ENCODE measurements around the gene PRKG1. TPM values are rescaled to one million over a fixed set of nuclear protein-coding genes. Genes with fewer than 3 reads are reported as not detected.

PRKG1 gene
- total RNA-seq, 1 experiment from 2014 or later: 16.5 TPM

DNA sequence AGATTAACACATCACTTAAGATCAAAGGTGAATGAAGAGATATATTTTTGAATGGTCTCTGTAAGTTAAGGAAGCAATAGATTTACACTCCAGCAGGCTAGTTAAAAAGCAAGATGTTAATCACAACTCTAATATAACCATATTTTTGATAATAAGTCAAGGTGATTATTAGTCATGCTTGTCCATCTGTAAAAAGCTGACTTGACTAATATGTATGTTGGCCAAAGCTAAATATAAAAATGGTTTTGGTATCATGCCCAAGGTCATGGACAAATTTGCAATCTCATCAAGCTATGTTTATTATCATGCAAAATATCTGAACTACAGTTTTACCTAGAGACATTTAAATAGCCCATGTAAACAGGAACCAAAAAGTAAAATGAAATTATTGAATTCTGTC is 727.7 kb downstream of the PRKG1 start (continued):
- TF ChIP-seq, protein P1, sequence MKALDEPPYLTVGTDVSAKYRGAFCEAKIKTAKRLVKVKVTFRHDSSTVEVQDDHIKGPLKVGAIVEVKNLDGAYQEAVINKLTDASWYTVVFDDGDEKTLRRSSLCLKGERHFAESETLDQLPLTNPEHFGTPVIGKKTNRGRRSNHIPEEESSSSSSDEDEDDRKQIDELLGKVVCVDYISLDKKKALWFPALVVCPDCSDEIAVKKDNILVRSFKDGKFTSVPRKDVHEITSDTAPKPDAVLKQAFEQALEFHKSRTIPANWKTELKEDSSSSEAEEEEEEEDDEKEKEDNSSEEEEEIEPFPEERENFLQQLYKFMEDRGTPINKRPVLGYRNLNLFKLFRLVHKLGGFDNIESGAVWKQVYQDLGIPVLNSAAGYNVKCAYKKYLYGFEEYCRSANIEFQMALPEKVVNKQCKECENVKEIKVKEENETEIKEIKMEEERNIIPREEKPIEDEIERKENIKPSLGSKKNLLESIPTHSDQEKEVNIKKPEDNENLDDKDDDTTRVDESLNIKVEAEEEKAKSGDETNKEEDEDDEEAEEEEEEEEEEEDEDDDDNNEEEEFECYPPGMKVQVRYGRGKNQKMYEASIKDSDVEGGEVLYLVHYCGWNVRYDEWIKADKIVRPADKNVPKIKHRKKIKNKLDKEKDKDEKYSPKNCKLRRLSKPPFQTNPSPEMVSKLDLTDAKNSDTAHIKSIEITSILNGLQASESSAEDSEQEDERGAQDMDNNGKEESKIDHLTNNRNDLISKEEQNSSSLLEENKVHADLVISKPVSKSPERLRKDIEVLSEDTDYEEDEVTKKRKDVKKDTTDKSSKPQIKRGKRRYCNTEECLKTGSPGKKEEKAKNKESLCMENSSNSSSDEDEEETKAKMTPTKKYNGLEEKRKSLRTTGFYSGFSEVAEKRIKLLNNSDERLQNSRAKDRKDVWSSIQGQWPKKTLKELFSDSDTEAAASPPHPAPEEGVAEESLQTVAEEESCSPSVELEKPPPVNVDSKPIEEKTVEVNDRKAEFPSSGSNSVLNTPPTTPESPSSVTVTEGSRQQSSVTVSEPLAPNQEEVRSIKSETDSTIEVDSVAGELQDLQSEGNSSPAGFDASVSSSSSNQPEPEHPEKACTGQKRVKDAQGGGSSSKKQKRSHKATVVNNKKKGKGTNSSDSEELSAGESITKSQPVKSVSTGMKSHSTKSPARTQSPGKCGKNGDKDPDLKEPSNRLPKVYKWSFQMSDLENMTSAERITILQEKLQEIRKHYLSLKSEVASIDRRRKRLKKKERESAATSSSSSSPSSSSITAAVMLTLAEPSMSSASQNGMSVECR (CRISPR knock-in tag; IDR thresholded peaks at IDR 0.05; ENCODE audit: borderline replicate concordance): no peak
- TF ChIP-seq ELF4 (CRISPR knock-in tag; IDR thresholded peaks at IDR 0.05; ENCODE audit: low read depth): no peak

DNA sequence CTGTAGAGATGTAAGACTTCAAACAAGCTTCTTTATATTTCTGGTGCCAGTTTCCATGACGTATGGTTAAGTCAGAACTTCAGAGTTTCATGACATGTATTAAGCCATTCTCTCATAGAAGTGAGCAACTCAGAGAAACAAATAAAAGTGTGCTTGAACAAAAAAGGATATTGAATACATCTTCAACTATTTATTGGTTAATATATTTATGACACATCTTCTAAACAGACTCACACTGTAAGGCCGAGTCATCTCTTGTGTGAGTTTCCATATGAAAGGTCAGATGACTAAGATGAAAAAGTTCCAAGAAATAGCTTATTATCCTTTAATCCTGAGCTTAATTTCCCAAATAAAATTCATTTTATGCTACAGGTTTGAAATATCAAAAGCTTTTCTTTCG is 730.6 kb downstream of the PRKG1 start:
- ChIA-PET CTCF (no interaction called here), POLR2A (no interaction called here)
- DNase-seq (ENCODE audit: low spot score): no peak
- H3K4me3 Mint-ChIP-seq: no peak overlapping the region
- H3K36me3 Mint-ChIP-seq: no peaks in the 10 kb centered on the region
- no peak overlapping the region for H3K27ac Mint-ChIP-seq
- ATAC-seq: no peak
- H3K9me3 Mint-ChIP-seq: no peaks in the 10 kb centered on the region
- H3K27me3 Mint-ChIP-seq (ENCODE audit: low read depth): no peaks in the 10 kb centered on the region
- H3K4me1 Mint-ChIP-seq: peaks cover 13% of the 10 kb centered on the region
- TF ChIP-seq ZNF138 (CRISPR knock-in tag; conservative IDR thresholded peaks at IDR 0.05): no peak
- TF ChIP-seq KAT7 (CRISPR knock-in tag; IDR thresholded peaks at IDR 0.05; ENCODE audit: borderline replicate concordance): no peak
- no peak for TF ChIP-seq TEAD1 (CRISPR knock-in tag; IDR thresholded peaks at IDR 0.05)
- TF ChIP-seq GTF2I (CRISPR knock-in tag; conservative IDR thresholded peaks at IDR 0.05): no peak
- TF ChIP-seq, protein P2, sequence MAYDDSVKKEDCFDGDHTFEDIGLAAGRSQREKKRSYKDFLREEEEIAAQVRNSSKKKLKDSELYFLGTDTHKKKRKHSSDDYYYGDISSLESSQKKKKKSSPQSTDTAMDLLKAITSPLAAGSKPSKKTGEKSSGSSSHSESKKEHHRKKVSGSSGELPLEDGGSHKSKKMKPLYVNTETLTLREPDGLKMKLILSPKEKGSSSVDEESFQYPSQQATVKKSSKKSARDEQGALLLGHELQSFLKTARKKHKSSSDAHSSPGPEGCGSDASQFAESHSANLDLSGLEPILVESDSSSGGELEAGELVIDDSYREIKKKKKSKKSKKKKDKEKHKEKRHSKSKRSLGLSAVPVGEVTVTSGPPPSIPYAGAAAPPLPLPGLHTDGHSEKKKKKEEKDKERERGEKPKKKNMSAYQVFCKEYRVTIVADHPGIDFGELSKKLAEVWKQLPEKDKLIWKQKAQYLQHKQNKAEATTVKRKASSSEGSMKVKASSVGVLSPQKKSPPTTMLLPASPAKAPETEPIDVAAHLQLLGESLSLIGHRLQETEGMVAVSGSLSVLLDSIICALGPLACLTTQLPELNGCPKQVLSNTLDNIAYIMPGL (CRISPR knock-in tag; IDR thresholded peaks at IDR 0.05): no peak
- TF ChIP-seq MYBL2 (CRISPR knock-in tag; IDR thresholded peaks at IDR 0.05): no peak
- no peak for TF ChIP-seq ATF1 (CRISPR knock-in tag; IDR thresholded peaks at IDR 0.05)
- TF ChIP-seq, protein P3, sequence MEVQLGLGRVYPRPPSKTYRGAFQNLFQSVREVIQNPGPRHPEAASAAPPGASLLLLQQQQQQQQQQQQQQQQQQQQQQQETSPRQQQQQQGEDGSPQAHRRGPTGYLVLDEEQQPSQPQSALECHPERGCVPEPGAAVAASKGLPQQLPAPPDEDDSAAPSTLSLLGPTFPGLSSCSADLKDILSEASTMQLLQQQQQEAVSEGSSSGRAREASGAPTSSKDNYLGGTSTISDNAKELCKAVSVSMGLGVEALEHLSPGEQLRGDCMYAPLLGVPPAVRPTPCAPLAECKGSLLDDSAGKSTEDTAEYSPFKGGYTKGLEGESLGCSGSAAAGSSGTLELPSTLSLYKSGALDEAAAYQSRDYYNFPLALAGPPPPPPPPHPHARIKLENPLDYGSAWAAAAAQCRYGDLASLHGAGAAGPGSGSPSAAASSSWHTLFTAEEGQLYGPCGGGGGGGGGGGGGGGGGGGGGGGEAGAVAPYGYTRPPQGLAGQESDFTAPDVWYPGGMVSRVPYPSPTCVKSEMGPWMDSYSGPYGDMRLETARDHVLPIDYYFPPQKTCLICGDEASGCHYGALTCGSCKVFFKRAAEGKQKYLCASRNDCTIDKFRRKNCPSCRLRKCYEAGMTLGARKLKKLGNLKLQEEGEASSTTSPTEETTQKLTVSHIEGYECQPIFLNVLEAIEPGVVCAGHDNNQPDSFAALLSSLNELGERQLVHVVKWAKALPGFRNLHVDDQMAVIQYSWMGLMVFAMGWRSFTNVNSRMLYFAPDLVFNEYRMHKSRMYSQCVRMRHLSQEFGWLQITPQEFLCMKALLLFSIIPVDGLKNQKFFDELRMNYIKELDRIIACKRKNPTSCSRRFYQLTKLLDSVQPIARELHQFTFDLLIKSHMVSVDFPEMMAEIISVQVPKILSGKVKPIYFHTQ (CRISPR knock-in tag; IDR thresholded peaks at IDR 0.05): no peak
- no peak for TF ChIP-seq ESRRA (CRISPR knock-in tag; IDR thresholded peaks at IDR 0.05; ENCODE audit: borderline replicate concordance)
- no peak for TF ChIP-seq FOXJ3 (CRISPR knock-in tag; IDR thresholded peaks at IDR 0.05; ENCODE audit: borderline replicate concordance)
- no peak for TF ChIP-seq ZNF396 (CRISPR knock-in tag; IDR thresholded peaks at IDR 0.05; ENCODE audit: borderline replicate concordance)
- TF ChIP-seq ZNF317 (CRISPR knock-in tag; IDR thresholded peaks at IDR 0.05; ENCODE audit: borderline replicate concordance, low read depth): no peak
- TF ChIP-seq, protein P4, sequence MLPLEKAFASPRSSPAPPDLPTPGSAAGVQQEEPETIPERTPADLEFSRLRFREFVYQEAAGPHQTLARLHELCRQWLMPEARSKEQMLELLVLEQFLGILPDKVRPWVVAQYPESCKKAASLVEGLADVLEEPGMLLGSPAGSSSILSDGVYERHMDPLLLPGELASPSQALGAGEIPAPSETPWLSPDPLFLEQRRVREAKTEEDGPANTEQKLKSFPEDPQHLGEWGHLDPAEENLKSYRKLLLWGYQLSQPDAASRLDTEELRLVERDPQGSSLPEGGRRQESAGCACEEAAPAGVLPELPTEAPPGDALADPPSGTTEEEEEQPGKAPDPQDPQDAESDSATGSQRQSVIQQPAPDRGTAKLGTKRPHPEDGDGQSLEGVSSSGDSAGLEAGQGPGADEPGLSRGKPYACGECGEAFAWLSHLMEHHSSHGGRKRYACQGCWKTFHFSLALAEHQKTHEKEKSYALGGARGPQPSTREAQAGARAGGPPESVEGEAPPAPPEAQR (CRISPR knock-in tag; IDR thresholded peaks at IDR 0.05): no peak
- TF ChIP-seq, protein P5, sequence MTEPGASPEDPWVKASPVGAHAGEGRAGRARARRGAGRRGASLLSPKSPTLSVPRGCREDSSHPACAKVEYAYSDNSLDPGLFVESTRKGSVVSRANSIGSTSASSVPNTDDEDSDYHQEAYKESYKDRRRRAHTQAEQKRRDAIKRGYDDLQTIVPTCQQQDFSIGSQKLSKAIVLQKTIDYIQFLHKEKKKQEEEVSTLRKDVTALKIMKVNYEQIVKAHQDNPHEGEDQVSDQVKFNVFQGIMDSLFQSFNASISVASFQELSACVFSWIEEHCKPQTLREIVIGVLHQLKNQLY (CRISPR knock-in tag; IDR thresholded peaks at IDR 0.05): no peak
- TF ChIP-seq, protein P6, sequence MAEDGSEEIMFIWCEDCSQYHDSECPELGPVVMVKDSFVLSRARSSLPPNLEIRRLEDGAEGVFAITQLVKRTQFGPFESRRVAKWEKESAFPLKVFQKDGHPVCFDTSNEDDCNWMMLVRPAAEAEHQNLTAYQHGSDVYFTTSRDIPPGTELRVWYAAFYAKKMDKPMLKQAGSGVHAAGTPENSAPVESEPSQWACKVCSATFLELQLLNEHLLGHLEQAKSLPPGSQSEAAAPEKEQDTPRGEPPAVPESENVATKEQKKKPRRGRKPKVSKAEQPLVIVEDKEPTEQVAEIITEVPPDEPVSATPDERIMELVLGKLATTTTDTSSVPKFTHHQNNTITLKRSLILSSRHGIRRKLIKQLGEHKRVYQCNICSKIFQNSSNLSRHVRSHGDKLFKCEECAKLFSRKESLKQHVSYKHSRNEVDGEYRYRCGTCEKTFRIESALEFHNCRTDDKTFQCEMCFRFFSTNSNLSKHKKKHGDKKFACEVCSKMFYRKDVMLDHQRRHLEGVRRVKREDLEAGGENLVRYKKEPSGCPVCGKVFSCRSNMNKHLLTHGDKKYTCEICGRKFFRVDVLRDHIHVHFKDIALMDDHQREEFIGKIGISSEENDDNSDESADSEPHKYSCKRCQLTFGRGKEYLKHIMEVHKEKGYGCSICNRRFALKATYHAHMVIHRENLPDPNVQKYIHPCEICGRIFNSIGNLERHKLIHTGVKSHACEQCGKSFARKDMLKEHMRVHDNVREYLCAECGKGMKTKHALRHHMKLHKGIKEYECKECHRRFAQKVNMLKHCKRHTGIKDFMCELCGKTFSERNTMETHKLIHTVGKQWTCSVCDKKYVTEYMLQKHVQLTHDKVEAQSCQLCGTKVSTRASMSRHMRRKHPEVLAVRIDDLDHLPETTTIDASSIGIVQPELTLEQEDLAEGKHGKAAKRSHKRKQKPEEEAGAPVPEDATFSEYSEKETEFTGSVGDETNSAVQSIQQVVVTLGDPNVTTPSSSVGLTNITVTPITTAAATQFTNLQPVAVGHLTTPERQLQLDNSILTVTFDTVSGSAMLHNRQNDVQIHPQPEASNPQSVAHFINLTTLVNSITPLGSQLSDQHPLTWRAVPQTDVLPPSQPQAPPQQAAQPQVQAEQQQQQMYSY (CRISPR knock-in tag; IDR thresholded peaks at IDR 0.05): no peak
- TF ChIP-seq, protein P7, sequence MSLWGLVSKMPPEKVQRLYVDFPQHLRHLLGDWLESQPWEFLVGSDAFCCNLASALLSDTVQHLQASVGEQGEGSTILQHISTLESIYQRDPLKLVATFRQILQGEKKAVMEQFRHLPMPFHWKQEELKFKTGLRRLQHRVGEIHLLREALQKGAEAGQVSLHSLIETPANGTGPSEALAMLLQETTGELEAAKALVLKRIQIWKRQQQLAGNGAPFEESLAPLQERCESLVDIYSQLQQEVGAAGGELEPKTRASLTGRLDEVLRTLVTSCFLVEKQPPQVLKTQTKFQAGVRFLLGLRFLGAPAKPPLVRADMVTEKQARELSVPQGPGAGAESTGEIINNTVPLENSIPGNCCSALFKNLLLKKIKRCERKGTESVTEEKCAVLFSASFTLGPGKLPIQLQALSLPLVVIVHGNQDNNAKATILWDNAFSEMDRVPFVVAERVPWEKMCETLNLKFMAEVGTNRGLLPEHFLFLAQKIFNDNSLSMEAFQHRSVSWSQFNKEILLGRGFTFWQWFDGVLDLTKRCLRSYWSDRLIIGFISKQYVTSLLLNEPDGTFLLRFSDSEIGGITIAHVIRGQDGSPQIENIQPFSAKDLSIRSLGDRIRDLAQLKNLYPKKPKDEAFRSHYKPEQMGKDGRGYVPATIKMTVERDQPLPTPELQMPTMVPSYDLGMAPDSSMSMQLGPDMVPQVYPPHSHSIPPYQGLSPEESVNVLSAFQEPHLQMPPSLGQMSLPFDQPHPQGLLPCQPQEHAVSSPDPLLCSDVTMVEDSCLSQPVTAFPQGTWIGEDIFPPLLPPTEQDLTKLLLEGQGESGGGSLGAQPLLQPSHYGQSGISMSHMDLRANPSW (CRISPR knock-in tag; conservative IDR thresholded peaks at IDR 0.05; ENCODE audit: low read depth): no peak
- no peak for TF ChIP-seq MXD4 (CRISPR knock-in tag; IDR thresholded peaks at IDR 0.05; ENCODE audit: borderline replicate concordance)

Data from WTC11 (cell line).